HG03280 (cell line): ENCODE measurements around the gene ACACB.

ENCODE experiments used
- ATAC-seq: cut with Tn5 transposase; IDR thresholded peaks from one replicate; pipeline ENCODE4 v1.9.1; 2021; ENCODE audit warnings: mild to moderate bottlenecking, moderate library complexity; ENCODE audit not compliant: unreplicated experiment

The ACACB gene

DNA sequence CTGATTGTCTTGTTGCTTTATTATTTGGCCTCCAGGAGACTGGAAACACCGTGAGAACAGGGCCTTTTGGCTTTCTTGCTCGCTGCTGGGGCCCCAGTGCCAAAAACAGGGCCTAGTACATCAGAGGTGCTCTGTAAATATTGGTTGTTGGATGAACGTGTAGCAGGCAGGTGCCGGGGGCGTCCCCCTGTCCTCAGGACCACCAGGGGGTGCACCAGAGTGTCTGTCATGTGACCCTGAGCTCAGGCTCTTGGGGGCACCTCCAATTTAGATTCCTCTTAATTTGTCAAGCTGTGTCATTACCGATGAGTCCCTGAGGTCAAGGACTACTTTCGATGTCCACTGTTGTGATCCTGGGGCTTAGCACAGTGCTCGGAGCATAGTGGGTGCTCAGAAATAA, 87.1 kb downstream of the ACACB start:
- no peak for ATAC-seq

DNA sequence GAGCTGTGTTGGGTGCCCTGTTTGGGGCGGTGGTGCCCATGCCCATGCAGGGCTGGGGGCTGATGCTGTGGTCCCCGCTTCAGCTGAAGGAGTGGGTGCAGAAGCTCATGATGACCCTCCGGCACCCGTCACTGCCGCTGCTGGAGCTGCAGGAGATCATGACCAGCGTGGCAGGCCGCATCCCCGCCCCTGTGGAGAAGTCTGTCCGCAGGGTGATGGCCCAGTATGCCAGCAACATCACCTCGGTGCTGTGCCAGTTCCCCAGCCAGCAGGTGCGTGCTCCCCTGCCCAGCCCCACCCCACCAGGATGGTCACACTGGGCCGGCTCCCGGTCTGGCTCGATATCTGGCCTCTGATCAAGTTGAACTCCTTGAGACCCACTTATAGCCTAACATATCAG, 92.7 kb downstream of the ACACB start:
- ATAC-seq = no peak

DNA sequence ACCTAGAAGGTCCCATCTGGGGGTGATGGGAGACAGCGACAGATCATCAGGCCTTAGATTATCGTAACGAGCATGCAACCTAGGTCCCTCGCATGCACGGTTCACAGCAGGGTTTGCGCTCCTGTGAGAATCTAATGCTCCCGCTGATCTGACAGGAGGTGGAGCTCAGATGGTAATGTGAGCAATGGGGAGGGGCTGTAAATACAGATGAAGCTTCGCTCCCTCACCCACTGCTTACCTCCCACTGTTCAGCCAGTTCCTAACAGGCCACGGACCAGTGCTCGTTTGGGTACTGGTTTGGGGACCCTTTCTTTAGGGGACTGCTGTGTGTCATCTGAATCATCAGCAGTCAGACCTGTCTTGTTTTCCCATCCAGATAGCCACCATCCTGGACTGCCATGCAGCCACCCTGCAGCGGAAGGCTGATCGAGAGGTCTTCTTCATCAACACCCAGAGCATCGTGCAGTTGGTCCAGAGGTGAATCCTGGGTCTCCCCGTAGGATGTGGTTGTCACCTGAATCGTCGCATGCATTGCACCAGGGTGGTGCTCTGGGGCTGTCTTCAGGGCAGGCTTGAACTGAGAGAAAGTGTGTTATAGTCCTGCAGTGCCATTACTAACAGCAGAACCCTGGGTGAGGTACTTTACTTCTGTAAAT, 96.2 kb downstream of the ACACB start:
- no peak for ATAC-seq

DNA sequence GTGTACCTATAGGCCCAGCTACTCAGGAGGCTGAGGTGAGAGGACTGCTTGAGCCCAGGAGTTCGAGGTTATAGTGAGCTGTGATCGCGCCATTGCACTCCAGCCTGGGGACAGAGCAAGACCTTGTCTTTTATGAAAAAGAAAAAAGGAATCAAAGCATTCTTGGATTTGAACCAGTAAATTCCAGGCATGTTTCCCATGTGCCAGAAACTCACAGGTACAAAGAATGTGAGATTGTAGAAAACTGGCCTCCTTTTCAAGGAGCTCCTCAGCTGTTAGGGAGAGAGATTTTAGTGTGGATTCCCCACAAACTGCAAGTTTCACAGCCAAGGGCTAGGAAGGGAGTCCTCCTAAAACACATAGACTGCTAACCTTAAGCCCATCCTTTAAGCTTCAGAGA, 97.7 kb downstream of the ACACB start:
- no peak for ATAC-seq

DNA sequence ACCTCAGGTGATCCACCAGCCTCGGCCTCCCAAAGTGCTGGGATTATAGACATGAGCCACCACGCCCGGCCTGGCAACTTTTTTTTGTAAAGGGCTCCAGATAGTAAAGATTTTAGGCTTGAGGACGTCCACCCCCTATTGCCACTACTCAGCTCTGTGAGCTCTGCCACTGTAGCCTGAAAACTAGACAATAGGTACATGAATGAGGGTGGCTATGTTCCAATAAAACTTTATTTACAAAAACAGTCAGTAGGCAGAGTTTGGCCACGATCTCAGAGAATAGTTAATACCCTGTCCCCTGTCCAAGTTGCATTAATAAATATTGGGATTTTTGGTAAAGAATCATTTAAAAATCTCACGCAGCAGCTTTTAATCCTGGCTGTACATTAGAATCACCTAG, 102.6 kb downstream of the ACACB start:
- no peak for ATAC-seq

DNA sequence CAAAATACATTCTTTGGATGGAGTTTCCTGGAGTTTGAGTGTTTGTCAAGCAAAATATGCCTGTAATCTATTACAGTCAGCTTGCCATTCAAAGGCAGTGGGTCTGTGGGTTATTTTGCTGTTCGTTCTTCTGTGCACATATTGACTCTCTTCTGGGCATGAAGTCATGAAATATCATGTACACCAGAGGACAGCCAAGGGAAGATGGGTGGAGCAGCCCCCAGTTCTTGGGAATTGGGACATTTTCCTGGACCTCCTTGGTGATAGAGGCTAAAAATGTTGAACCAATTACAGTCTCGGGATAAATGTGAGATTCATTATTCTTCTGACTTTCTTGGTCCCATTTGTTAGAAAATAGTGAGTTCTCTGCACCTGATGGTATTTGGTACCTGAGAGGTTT, 103.6 kb downstream of the ACACB start:
- ATAC-seq = no peak

DNA sequence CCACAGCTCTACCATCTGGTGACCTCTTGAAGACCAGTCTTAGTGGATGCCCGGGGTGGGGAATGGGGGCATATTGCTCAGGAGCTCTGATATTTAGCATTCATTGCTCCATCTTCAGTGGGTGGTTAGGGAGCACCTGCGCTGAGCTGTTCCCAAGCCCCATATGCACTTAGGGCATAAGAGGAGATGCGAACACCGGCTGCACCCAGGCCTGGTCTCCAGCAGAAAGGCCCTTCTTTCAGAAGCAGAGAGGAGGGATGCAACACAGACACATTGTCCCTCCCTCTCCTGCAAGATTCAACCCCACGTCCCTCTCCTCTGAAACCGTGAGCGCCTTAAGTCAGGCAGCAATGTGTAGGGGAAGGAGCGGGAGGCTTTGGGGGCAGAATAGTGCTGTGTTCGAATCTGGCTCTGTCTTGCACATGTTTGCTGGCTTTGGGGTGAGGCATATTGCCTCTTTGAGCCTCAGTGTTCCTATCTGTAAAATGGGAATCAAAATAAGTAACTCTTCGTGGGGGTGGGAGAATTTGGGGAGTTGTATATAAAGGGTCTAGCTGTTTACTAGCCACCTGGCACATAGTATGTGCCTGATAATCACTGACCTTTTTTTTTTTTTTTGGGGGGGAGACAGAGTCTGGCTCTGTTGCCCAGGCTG, 105.0 kb downstream of the ACACB start:
- ATAC-seq = no peak

DNA sequence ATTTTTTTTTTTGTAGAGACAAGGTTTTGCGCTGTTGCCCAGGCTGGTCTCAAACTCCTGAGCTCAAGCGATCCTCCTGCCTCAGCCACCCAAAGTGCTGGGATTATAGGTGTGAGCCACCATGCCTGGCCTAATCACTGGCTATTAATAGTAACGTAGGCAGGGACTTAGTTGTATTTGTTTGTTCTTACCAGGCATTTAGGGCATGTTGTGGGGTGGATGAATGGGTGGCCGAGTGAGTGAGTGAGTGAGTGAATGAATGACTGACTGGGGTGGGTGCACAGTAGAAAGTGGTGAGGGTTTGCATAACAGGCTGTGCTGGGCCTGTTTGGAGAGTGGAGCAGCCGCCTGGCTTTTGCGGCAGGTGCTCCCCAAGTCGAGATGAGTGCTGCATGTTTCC, 105.7 kb downstream of the ACACB start:
- ATAC-seq = no peak

DNA sequence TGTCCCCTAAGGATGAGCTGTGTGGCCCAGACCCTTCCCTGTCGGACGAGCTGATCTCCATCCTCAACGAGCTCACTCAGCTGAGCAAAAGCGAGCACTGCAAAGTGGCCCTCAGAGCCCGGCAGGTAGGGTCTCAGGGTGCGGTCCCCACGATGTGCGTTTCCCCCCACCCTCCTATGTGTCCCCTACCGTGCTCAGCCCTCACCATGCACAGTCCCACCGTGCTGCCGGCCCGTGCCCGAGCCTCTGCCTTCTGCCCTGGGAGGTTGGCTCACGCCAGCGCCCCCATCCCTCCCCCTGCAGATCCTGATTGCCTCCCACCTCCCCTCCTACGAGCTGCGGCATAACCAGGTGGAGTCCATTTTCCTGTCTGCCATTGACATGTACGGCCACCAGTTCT, 106.1 kb downstream of the ACACB start:
- no peak for ATAC-seq

DNA sequence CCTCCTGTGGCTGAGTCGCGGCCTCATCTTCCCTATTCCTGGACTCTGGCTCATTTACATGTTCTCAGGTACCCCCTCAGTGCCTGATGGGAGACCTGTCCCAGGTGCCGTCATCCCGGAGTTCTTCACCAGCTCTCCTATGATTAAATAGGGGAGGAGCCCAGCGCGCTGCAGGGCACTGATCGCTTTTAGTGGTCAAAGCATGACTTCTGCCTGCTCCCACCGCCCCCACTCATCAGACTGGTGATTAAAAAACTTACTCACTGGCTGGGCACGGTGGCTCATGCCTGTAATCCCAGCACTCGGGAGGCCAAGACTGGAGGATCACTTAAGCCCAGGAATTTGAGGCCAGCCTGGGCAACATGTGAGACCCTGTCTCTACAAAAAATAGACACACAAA, 106.8 kb downstream of the ACACB start:
- ATAC-seq = no peak

DNA sequence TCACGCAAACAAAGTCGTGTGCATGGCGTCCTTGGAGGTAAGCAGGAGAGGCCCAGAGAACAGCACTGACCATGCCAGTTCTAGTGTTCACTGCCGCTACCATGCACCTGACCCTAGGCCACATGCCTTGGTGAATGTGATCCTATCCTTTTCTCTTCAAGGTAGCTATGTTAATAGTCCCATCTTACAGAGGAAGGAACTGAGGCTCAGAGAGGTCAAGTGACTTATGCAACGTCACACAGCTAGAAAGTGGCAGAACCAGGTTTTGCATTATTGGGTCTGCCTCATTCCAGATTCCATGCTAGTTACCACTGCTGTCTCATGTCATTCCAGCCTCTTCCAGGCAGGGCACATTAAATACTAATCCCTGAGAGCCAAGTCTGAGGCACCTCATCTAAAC, 107.5 kb downstream of the ACACB start:
- ATAC-seq = no peak

DNA sequence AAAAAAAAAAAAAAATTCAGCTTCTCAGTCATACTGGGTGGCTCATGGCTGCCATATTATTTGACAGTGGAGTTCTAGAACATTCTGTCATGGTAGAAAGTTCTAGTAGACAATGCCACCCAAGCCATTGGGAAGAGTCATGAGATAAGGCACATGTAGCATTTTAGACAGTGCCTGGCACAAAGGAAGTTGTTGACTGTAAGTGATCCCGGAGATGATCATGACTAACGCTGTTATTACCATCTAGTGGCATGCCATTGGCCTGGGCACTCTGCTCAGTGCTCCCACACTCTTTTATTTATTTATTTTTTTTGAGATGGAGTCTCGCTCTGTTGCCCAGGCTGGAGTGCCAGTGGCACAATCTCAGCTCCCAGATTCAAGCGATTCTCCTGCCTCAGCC, 112.3 kb downstream of the ACACB start:
- ATAC-seq = no peak

DNA sequence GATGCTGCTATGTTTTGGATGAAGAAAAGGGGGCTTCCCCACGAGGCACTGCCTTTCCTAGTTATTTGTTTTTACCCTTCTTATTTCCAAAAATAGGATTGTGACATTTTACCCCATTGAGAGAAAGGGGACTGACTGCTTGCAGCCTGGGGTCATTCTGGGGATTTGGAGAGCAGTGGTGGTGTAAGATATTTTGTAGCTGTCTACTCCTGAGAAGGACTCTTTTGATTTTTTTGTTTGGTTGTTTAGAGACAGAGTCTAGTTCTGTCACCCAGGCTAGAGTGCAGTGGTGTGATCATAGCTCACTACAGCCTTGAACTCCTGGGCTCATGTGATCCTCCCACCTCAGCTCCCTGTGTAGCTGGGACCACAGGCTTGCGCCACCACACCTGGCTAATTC, 113.8 kb downstream of the ACACB start:
- no peak for ATAC-seq

DNA sequence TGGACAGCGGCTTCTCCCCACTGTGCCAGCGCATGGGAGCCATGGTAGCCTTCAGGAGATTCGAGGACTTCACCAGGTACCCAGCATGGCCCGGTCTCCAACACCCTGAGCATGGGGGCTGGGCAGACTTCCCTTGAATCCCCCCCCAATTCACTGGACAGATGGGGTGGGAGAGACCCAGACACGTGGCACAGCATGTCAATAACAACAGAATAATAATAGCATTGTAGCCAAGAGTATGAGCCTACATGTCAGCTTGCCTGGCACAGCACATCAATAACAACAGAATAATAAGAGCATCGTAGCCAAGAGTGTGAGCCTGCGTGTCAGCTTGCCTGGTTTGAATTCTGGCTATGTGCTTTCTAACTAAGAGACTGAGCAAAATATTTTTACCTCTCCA, 116.3 kb downstream of the ACACB start:
- no peak for ATAC-seq

DNA sequence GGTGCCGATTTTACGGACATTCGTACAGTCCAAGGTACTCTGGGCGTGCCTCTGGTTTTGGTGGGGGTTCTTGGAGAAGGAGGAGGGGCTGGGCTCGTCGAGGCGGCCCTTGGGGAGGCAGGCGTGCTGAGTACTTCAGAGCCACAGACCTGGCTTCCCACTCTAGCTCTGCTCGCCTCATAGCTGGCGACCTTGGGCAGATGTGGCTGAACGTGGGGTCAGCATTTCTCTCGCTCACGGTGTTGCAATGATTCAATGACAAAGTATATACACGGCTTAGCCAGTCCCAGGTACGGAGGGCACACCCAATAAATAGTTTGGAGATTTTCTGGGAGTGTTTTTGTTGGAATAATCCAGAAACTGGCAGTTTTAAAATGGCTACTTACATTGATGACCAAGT, 117.6 kb downstream of the ACACB start:
- no peak for ATAC-seq

DNA sequence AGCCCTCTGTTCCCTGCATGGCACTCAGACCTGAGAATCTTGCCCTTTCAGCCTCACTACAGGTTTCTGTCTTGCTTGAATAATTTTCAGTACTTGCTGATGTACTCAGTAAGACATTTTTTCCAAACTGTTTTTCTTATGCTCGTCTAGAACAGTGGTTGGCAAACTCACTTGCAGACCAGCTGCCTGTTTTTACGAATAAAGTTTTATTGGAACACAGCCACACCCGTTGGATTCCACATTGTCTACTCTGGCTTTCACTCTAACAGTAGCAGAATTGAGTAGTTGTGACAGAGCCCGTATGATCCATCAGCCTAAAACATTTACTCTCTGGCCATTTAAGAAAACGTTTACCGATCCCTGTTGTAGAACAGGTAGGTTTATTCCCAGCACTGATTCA, 119.9 kb downstream of the ACACB start:
- no peak for ATAC-seq

DNA sequence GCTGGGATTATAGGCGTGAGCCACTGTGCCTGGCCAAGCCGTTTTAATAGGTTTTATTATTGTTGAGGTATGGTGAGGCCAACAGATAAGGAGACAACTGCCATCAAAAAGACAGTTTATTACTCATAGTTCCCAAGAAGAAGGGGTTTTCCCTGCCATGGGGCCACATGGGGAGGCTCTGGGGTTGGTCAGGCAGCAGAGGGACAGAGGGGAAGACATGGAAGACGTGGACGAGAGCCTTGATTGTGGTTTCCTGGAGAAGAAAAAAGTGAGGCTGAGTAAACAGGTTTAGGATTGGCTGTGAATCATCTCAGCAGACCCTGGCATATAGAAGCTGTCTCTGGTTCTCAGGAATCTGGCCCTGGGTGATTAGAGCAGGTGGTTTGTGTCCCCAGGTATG, 122.8 kb downstream of the ACACB start:
- no peak for ATAC-seq

DNA sequence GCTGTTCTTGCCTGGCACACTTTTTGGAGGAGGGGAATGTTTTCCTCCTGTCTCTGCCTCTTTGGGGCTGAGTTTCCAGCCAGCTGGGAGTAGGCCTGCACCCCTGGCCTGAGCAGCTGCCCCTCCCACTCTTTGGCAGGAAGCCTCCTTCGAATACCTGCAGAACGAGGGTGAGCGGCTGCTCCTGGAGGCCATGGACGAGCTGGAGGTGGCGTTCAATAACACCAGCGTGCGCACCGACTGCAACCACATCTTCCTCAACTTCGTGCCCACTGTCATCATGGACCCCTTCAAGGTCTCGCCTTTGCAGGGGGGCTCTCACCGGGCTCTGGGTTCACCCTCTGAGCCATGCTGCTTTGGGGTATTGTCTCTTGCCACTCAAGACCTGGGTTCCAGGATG, 123.3 kb downstream of the ACACB start:
- no peak for ATAC-seq

DNA sequence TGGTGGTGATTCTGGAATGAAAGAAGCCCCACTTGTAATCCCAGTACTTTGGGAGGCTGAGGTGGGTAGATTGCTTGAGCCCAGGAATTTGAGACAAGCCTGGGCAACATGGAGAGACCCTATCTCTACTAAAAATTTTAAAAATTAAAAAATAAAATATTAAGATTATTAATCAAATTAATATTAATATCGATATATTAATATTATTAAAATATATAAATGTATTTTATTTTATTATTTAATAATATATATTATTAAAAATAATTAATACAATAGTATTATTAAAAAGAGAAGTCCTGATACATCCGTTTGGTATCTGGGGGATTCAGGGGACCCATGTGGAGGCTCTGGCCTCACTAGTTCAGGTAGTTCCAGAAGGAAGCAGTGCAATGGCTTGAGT, 124.0 kb downstream of the ACACB start:
- no peak for ATAC-seq

DNA sequence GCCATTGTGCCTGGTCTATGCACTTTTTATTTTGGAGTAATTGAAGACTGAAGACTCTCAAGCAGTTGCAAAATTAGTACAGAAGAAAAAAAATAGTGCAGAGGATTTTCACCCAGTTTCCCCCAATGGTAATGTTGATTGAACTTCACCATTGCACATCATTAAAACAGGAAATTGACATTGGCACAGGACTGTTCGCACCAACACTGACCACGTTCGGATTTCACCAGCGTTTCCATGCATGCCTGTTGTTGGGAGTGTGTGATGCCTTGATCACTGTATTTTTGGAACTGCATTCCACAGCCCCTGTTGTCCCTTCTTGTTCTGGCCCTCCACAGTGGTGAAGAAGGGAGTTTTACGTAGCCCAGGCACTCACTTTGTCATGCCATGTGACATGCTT, 125.5 kb downstream of the ACACB start:
- ATAC-seq = no peak

DNA sequence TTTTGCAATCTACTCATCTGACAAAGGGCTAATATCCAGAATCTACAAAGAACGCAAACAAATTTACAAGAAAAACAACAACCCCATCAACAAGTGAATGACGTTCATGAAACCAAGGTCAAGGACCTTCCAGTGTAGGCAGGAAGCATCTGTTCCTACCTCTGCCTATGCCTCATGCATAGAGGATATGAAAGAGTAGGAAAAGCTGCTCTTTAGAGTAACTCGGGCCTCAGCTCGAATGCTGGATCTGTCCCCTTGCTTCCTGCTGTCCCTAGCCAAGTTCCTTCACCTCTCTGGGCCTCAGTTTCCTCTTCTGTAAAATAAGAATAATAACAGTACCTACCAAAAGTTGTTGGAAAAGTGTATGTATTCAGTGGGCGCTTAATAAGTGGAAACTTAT, 127.7 kb downstream of the ACACB start:
- no peak for ATAC-seq

DNA sequence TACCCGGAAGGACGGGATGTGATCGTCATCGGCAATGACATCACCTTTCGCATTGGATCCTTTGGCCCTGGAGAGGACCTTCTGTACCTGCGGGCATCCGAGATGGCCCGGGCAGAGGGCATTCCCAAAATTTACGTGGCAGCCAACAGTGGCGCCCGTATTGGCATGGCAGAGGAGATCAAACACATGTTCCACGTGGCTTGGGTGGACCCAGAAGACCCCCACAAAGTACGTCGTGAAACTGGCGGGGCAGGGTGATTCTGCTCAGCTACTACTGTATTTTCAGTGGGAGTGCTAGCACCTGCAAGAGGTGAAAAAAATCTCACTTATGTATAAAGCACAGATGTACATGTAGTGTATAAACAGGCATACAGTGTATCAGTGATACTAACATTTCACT, 129.8 kb downstream of the ACACB start:
- ATAC-seq = no peak
